Right atrium auricular region (tissue), 2 donors: ENCODE results near the gene TMEM82. TPM values are rescaled to one million over a fixed set of nuclear protein-coding genes. Genes with fewer than 3 reads are reported as not detected.

ENCODE experiments used
- DNase-seq: peaks from one replicate; pipeline ENCODE4 v3.0.0-alpha.2; 2019; ENCODE audit warnings: low spot score
- H3K27ac ChIP-seq, 2 donors: fragments of 200-600 bp; sonication (generic); 1 replicate in 1 of 2; 2 replicates in 1 of 2; pipeline ENCODE4 v1.5.1; 2016 to 2019
- H3K27me3 ChIP-seq, 2 donors: fragments of 200-600 bp; sonication (generic); one replicate each; pipeline versions ENCODE4 v1.5.1 to v1.6.0; 2017 to 2019
- H3K36me3 ChIP-seq: fragments of 200-600 bp; sonication (generic); one replicate; pipeline ENCODE4 v1.5.1; 2016
- H3K4me1 ChIP-seq, 2 donors: fragments of 200-600 bp; sonication (generic); one replicate each; pipeline versions ENCODE4 v1.5.1 to v1.6.0; 2017 to 2019
- H3K4me3 ChIP-seq, 2 donors: fragments of 200-600 bp; sonication (generic); 1 replicate in 1 of 2; 2 replicates in 1 of 2; pipeline ENCODE4 v1.5.1; 2017 to 2019; ENCODE audit warnings: mild to moderate bottlenecking in 1 of 2, moderate library complexity in 1 of 2
- H3K9me3 ChIP-seq, 2 donors: fragments of 200-600 bp; sonication (generic); one replicate each; pipeline ENCODE4 v1.5.1; 2019
- total RNA-seq, 2 donors: library from RNA; depleted of rRNA; stranded (reverse); fragments of >200 nt; gene quantifications; one replicate each; pipeline ENCODE4 v1.1.0, GENCODE V29; 2016
- TF ChIP-seq, protein P1 (sequence below), 2 donors: fragments of 200-600 bp; sonication (generic); IDR thresholded peaks; one replicate each; pipeline ENCODE4 v1.5.1; 2019; ENCODE audit warnings: antibody characterized with exemption in 2 of 2

The TMEM82 gene
- total RNA-seq, 2 donors from 2014 or later, result not detected

DNA sequence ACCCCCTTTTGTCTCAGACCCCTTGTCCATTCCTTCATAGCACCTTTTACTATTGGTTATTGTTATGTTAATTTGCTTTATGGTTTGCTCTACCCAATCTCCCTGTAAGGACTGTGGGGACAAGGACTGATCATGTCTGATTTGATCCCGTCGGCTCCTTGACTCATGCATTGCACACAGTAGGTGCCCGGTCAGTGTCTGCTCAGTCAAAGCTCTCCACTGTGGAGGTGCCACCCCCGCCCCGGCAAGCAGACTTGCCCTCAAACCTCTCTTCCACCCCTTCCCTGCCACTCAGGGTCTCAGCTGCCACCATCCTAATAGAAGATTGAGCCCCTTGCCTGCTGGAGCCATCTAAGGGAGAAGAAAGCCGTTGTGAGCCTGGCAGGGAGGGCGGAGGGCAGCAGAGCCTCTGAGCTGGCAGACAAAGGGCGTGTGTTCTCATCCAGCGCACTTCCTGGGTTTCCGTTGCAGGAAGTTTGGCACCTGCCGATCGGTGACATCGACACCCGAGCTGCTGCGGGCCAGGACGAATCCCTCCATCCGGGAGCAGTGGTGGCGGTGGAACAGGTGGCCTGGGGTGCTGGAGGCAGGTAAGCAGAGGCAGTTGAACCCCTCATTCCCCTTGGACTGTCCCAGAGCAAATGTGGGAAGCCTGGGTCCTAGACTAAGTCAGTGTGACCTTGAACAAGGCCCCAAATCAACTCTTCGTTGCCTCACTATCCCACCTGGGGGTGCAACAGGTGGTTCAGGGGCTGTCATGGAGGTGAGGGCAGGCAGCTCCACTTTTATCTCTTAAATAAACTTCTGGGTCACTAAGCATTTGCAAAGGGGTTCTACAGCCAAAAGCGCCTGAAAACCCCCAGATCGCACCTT is 14.1 kb downstream of the TMEM82 start:
- H3K4me3 ChIP-seq, result no peak overlapping the region
- TF ChIP-seq, protein P1, sequence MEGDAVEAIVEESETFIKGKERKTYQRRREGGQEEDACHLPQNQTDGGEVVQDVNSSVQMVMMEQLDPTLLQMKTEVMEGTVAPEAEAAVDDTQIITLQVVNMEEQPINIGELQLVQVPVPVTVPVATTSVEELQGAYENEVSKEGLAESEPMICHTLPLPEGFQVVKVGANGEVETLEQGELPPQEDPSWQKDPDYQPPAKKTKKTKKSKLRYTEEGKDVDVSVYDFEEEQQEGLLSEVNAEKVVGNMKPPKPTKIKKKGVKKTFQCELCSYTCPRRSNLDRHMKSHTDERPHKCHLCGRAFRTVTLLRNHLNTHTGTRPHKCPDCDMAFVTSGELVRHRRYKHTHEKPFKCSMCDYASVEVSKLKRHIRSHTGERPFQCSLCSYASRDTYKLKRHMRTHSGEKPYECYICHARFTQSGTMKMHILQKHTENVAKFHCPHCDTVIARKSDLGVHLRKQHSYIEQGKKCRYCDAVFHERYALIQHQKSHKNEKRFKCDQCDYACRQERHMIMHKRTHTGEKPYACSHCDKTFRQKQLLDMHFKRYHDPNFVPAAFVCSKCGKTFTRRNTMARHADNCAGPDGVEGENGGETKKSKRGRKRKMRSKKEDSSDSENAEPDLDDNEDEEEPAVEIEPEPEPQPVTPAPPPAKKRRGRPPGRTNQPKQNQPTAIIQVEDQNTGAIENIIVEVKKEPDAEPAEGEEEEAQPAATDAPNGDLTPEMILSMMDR (IDR thresholded peaks at IDR 0.05), result no peak
- no peaks in the 10 kb centered on the region for H3K36me3 ChIP-seq
- no peaks in the 10 kb centered on the region for H3K27me3 ChIP-seq
- H3K27ac ChIP-seq, result no peak overlapping the region
- DNase-seq, result no peak
- peaks cover 0 to 47% of the 10 kb centered on the region in 2 donors for H3K4me1 ChIP-seq
- H3K9me3 ChIP-seq, result no peaks in the 10 kb centered on the region

- DNase-seq, result no peak
- no peaks in the 10 kb centered on the region for H3K9me3 ChIP-seq
- no peaks in the 10 kb centered on the region for H3K36me3 ChIP-seq
- TF ChIP-seq, protein P1 (IDR thresholded peaks at IDR 0.05), result no peak
- H3K4me1 ChIP-seq, result peaks cover 0 to 54% of the 10 kb centered on the region in 2 donors
- H3K27me3 ChIP-seq, result no peaks in the 10 kb centered on the region
- no peak overlapping the region for H3K4me3 ChIP-seq
- H3K27ac ChIP-seq, result peak overlapping the region; percentile 86 to 91
Observed at GRCh38 chr1:15757016-15757543, 14.8 kb downstream of the TMEM82 start.

DNA sequence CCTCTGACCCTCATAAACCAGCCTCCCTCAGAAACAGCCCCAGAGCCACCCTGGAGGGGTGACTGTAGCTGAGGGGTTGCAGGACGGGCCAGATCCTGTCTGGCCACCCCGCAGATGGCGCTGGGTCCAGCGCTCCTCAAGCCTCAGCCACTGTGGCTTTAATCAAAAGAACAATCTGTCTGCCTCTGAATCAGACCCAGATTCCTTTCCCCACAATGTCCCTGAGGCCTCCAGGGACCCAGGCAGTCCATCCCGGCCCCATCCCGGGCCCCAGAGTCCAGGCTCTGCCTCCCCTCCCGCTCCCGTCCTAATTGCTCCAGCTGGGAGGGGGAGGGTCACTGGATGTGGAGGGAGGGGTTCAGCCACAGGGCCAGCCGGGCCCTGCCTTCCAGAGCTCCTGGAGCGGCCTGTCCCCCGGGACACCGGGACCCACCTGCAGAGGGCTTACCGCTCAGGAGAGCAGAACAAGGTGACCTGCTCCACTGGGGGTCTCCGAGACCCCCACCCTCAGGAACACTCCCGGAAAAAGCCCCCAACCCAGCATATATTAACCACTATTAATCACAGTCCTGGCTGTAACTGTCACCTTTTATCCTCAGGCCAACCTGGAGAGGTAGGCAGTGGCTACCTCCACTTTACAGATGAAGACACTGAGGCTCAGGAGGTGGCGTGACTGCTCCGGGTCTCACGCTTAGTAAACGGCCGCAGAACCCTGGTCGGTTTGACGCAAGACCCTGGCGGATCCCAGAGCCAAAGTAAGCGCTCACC is 15.5 kb downstream of the TMEM82 start:
- Histone ChIP-seq H3K27me3 (no peaks in the 10 kb centered on the region), H3K4me1 (peaks cover 0 to 61% of the 10 kb centered on the region in 2 donors)

DNA sequence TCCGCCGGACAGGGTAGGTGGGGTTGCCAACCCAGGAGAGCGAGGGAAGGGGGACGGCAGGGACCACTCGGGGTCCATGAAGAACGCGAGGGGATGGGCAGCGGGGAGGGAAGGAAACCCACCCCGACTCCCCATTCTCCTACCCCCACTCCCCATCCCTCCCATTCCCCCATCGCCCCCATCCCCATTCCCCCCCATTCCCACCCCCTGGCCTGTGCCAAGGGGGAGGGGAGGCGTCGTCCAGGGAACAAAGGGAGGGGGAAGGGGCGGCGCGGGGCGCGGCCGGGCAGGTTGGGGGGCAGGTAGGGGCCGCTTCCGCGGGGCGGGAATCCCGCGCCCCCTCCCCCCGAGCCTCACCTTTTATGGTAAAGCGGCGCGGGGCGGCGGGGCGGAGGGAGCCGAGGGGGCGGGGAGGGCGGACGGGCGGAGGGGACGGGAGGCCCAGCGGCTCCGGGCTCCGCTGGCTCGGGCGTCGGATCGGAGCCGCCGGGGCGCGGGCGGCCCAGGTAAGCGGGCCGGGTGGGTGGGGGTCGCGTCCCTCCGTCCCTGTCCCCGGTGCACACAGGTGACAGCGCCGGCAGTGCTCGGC is 16.1 kb downstream of the TMEM82 start, which contains the start of gene FBLIM1:
Gene FBLIM1 (plus strand): TSS at position 453 of the 589 bp plus-strand sequence. CDS start 6,189 bp downstream, outside the sequence.
- TF ChIP-seq, protein P1 (IDR thresholded peaks at IDR 0.05), result no peak
- no peak for DNase-seq
- Histone ChIP-seq H3K36me3 (no peaks in the 10 kb centered on the region), H3K9me3 (no peaks in the 10 kb centered on the region), H3K4me3 (peak within 1 kb of the TSS; percentile 79 to 81), H3K4me1 (peaks cover 0 to 68% of the 10 kb centered on the region in 2 donors), H3K27me3 (no peaks in the 10 kb centered on the region), H3K27ac (peak within 1 kb of the TSS; percentile 86 to 91)

More for the DNA sequence above, 15.5 kb downstream of the TMEM82 start:
- TF ChIP-seq, protein P1 (IDR thresholded peaks at IDR 0.05), result no peak
- no peaks in the 10 kb centered on the region for H3K9me3 ChIP-seq
- DNase-seq, result no peak
- peak overlapping the region; percentile 79 to 81 for H3K4me3 ChIP-seq
- no peaks in the 10 kb centered on the region for H3K36me3 ChIP-seq
- H3K27ac ChIP-seq, result peak overlapping the region; percentile 86 to 91

GRCh38 chr1:15758953-15759661 is 16.8 kb downstream of the TMEM82 start:
- Histone ChIP-seq H3K27ac (peak overlapping the region; percentile 86 to 91), H3K9me3 (no peaks in the 10 kb centered on the region), H3K4me3 (peak overlapping the region; percentile 79 to 81), H3K36me3 (no peaks in the 10 kb centered on the region), H3K4me1 (peaks cover 0 to 74% of the 10 kb centered on the region in 2 donors), H3K27me3 (no peaks in the 10 kb centered on the region)
- DNase-seq, result no peak
- TF ChIP-seq, protein P1 (IDR thresholded peaks at IDR 0.05), result no peak
